HTERT RPE-1 (cell line): ENCODE measurements around the gene CPNE2.

Experiments
- in situ Hi-C: fragments of 300-500 bp; cut with MboI; formaldehyde crosslinking; loops from 4 replicates; pipeline ENCODE4 v1.14.3; 2020; ENCODE audit warnings: low sequenced_read_pairs

The CPNE2 gene

DNA sequence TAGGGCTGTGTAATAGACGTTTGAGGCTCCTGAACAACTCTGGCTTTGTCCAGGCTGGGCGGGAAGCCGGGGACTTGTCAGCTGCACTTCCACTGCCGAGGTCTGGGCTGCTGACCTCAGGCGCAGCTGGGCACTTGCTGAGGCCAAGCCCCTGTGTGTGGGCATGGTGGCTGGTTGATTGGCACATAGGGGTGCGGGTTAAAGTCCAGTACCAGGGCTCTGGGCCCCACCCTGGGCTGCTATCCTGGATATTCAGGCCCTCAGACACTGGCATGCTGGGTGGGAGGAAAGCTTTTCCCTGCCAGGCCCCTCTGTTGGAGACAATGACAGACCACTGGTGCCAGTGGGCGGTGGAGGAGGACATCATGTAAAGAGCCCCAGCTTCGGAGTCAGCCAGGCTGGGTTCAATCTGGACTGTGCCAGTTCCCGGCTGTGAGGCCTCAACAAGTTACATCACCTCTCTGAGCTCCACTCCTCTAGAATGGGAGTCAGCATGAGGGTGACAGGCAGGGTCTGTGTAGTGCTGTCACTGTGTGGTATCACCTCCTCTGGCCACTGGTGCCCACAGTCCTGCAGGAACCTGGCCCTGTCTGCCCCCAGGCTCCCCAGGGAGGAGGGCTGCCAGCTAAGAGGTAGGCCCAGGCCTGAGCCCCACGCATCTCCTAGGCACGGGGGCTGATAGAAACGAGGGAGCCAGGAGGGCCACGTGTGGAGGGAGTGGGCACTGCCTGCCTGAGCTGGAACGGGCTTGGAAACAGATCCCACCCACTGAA lies 51.0 kb downstream of the CPNE2 start:
- in situ Hi-C loops: no loop called here

DNA sequence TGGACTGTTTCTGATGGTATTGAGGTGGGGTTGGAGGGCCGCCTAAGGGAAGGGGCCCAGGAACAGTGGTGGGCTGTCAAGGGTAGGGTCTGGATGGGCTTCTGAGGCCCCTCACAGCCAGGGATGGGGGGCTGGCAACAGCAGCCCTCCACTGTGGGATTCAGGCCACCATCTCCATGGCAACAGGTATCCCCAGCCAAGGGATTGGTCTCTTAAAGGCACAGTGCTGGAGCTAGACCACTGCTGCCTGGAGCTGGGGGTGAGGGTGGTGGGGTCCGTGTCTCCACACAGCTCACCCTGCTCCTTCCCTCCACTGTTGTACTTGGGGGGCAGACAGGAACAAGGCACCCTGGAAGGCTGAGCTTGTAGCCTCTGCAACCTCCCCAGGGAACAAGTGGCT lies 51.6 kb downstream of the CPNE2 start:
- in situ Hi-C loops: no loop called here

DNA sequence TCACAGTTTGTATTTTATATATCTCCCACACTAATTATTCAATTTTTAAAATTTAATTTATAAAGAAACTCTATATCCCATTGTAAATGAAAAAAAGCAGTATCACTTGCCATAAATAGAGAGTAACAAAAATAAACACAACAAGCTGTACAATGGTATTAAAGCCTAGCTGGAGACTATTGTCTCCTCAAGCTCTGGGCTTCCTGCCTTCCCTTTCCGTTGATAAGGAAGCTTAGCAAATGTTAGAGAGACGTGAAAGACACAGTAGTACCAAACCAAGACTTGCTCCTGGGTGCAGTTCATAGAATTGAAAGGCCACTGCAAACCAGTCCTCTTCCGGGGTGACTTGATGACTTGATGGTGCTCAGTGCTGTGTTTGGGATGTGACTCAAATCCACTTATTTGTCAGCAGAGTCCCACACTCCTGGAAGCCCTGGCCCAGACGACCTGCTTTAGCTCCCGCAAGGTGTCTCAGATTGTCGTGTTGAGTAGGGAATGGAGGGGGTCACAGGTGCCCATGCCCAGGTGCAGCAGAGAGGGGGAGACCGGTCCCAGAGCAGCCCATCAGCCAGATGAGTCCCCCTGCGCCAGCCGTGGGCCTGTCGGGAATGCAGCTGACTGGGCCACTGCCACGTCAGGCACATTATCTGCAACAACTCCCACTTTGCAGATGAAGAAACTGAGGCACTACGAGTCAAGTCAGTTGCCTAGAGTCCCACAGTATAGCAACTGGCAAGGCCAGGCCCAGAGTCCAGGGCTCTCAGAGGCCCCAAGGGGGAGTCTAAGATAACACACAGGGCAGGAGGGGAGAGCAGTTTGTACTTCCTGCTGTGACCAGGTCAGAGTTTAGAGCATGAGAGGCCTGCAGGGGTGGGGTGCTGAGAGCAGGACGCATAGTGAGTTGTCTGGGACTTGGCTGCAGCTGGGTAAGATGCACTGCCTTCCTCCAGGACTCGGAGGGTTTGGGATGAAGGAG lies 53.0 kb downstream of the CPNE2 start:
- in situ Hi-C loops: no loop called here

DNA sequence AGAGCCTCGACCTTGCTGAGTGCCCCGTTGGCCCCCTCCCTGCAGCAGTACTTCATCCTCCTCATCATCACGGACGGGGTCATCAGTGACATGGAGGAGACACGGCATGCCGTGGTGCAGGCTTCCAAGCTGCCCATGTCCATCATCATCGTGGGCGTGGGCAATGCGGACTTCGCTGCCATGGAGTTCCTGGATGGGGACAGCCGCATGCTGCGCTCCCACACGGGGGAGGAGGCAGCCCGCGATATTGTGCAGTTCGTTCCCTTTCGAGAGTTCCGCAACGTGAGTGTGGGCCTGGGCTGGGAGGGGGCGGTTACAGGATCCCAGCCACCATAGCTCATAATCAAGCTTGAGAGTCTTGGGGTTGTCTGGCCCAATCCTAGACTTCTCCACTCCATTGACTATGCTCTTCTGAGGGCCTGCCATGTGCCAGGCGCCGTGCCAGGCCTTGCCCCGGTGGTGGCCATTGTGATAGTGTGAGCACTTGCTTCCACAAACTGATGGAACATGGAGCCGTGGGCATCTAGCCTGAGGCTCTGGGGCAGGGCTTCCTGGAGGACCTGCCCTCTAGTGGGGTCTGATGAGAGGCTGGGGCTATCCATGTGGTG lies 53.8 kb downstream of the CPNE2 start:
- in situ Hi-C loops: no loop called here

DNA sequence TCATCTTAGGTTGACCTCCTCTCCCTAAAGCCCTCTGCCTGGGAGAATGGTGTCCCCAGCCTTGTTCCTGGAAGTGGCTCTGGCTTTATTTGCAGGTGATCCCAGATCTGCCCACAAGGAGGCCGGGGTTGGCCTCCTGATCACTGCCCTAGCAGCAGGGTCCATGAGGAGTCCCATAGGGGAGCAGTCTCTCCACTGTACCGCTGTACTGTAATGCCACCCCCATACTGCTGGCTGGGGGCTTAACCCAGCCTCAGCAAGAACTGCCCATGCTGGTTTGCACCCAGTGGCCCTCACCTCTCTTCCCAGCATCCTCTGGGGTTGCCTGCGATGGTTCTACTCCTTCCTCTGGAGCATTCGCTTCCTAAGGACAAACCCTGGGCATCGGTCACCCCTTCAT lies 54.4 kb downstream of the CPNE2 start:
- in situ Hi-C loops: no loop called here

DNA sequence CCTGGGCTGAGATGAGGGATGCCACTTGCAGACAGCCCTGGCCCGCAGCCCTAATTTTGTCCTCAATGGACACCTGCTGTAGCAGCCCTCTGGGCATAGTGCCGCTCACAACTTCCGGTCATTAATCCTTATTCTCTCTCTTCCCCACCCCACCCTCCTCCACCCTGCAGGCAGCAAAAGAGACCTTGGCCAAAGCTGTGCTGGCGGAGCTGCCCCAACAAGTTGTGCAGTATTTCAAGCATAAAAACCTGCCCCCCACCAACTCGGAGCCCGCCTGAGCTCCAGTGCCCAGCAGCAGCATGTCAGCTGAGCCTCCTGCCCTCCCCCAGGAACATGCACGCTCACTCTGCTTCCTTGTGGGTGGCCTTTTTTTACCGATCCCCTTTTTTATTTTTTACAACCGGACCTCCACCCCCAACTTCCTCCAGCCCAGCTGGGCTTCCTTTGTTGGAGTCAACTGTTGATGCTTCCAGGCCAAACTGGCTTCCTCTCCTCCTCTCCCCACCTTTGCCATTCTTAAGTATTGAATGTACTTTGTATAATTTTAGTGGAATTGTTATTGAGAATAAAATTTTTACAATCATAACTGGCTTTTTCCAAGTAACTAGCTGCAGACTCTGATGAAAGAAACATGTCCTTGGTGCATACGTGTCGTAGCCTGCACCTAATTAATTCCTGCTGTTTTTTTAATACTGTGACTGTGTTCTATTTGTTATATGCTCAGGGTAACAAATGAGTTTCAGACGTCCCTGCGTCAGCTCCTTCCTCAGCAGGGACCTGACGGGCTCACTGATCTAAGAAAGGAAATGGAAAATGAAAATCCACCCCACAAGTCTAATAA lies 55.2 kb downstream of the CPNE2 start:
- in situ Hi-C loops: no loop called here

DNA sequence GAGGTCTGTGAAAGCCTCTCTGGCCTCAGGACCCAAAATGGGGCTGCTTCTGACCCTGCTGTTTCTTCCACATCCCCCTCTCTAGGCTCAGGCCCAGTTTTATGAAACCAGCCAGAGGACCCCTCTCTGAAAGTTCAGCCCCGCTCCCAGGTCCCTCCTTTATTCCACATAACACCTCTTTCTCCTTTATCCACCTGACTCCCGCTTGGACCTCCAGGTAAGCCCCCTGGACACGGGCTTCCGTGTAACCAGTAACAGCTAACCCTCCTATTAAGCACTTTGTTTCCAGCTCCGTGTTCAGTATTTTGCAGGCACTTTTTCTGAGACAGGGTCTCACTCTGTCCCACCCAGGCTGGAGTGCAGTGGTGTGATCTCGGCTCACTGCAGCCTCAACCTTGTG lies 56.1 kb downstream of the CPNE2 start:
- in situ Hi-C loops: no loop called here

DNA sequence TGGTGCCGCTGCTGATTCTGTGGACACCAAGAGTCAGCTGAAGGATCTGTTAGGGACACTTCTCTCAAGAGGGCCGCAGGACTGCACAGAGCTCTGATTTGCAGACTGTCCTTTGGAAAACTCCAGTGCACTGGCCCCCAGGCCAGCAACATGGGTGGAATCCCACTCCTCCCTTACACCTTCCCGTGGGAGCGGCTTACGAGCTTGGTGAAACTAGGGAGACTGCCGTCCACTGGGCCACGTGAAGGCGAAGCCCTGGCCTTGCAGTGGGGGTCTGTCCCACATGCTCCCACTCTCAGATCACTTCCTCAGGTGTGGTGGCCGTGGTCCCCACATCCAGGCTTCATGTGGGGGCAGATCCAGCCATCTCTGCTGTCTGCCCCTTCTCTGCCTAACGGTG lies 57.0 kb downstream of the CPNE2 start:
- in situ Hi-C loops: no loop called here

DNA sequence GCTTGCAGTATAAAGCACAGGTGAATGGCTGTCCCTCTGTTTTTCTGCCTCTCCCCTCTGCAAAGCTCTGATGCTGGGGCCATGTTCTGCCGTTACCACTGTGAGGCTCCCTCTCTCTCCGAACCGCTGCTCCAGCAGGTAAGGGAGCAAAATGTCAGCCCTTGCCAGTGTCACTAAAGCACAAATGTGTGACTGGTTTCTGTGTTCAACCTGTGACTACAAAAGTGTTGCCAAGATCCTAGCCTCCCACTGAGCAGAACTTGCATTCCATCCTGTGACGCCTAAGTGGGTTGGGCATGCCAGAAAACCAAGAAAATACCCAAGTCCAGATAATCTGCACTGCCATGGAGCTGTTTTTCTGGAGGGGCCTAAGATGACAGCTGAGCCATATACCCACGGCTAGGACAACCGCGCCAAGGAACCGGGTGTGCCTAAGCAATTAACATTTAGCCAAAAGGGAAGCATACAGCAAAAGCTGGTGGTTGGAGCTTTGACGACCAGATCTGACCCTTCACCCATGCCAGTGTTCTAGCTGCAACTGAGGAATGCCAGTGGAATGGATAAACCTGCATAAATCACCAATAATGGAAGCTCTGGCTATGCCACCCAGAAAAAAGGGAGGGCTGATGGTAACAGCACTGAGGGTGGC lies 58.4 kb downstream of the CPNE2 start:
- in situ Hi-C loops: no loop called here

DNA sequence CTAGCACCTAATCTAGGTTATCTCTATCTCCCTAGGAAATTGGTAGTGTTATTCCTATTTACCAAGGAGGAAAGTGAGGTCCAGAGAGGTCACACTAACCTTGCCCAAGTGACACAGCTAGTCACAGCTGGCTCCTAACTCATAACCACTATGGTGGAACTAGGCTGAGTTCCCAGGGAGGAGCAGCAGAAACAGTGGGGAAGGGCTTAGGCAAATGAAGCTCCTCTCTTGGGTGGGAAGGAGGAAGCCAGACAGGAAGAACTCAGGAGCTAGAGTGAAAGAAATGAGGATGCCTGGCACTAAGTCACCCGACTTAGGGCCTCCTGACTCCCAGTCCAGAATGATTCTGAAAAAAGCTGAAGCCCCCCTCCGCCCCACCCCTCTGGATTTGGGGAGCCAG lies 59.0 kb downstream of the CPNE2 start:
- in situ Hi-C loops: no loop called here

DNA sequence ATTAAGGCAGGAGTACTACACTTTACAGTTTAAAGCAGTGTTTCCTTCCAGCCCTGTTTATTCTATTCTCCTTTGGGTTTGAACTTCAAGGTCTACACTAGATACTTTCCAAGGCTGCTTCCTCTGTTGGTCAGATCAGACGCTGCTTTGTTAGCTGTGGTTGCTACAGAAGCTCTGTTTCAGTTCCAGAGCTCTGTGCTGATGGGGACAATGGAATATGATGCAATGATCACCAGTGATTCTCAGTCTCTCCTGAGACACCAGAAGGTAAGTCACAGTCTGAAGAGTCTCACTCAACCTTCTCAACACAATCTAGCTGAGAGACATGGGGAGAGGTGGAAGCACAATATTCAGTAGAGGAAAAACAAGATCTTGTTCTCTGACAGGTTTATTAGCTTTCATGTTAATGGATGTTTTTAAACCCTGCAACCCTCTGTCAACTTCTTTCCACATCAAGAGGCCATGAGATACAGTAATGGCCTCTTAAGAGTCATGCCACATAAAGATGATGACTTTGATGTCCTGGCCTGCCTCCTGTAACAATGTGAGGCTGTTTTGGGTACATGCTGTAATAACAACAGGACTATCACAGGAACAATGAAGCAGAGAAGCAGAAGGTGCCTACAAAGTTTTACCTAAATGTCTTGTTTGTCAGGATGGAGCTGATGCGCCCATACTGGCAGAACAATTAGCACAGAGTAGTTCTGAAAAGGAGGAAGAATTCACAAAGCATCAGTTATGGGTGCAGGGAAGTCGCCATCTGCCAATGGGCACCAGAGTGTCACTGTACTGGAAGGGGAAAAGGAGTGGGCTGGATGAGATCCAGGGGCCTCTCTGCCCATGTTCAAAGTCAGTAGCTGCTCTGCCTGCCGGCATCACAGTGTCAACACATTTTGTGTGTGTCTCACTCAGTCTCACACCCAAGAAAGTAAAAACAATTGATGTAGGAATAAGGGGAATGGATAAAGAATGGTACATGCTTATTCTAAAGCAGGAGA lies 60.0 kb downstream of the CPNE2 start:
- in situ Hi-C loops: no loop called here

DNA sequence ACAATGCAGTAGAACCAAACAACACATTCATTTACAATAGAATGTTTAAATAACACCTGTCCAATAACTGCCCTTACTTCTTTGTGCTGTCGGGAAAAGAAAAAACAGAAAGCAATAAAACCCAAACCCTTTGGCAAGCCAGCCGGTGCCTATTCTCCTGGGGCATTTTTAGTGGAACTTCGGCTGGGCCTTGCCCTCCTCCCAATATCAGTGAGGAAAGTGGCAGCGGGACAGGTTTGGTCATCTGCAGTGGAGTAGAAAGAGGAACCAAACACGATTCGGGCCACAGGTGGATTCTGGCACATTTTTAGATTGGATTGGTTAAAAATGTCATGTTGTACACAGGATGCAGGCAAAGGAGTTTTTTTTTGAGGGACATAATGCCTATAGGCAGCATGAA lies 61.5 kb downstream of the CPNE2 start:
- in situ Hi-C loops: no loop called here

DNA sequence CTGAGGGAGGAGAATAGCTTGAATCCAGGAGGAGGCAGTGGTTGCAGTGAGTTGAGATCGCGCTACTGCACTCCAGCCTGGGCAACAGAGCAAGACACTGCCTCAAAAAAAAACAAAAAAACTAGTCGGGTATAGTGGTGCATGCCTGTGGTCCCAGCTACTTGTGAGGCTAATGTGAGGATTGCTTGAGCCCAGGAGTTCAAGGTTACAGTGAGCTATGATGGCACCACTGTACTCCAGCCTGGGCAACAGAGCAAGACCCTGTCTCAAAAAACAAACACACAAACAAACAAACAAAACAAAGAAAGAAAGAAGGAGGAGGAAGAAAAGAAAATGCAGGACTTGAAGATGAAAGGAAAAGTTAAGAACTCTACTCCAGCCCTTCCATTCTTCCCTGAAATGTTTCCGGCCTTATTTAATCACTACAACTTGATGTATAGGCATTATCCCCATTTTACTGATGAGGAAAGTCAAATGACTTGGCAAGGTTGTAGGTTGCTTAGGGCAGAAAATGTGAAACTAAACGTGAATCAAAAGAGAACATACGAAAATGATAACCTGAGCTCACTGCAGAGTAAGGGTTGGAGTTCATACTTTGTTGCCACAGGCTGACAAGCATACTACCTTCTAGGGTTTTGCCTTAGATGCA lies 63.4 kb downstream of the CPNE2 start:
- in situ Hi-C loops: no loop called here

DNA sequence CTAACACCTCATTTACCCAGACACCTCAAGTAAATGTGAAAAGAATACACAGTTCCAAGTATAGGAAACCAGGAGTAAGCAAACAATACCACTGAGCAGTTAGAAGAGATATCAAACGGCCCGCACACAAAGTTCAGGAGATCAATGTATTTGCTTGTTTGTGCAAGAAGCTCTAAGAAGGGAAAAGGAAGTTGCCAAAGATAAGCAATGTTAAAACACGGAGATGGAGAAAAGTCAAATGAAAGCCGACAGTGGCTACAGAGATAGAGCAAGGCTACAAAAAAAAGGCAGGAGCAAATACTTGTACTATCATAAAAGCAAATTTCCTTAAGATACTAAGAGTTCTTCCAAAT lies 63.9 kb downstream of the CPNE2 start:
- in situ Hi-C loops: no loop called here

DNA sequence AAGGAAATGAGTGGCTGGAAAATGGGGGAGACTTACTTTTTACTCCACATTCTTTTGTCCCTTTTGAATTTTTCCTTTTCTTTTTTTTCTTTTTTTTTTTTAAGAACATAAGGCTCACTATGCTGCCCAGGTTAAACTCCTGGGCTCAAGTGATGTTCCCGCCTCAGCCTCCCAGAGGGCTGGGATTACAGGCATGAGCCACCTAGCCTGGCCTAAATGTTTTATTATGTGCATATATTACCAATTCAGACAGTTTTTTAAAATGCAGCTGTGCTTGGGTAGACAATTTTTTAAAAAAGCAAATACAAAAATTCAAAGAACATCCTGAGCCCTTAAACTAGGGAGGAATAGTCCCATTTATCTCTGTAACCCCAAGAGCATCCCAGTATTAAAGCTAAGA lies 65.2 kb downstream of the CPNE2 start:
- in situ Hi-C loops: no loop called here

DNA sequence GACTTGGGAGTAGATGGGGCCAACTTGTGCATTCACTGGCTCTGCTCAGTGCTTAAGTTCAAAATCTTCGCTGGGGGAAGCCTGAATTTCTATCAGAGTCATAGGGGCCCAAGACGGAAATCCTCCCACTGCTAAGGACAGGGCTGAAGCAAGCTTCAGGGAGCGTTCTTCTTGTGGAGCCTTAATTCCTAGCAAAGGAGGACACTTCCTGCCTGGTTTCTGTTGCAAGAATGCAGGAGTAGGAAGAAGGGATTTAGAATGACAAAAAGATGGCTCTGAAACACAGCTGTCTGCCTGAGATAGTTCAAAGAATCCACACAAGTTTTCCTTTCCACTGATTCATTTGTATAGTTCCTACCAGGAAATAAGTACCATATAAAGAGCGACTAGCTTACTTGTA lies 67.1 kb downstream of the CPNE2 start:
- in situ Hi-C loops: no loop called here

DNA sequence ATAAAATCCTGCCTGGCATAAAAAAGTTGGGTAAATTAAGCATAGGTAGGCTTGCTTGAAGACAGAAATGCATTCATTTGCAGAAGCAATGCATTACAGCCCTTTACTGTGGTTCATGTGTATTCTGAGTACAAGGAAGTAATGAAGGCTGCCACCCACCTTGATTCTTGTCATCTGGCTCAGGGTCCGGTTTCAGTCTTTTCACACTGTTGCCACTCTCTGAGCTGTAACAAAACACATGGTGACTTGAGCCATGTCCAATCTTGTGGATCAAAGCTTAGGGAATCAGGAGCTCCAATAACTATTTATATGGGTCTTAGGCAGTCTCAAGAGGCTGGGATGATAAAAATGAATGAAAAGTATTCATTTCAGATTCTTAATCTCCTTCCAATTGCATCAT lies 71.5 kb downstream of the CPNE2 start:
- in situ Hi-C loops: no loop called here

DNA sequence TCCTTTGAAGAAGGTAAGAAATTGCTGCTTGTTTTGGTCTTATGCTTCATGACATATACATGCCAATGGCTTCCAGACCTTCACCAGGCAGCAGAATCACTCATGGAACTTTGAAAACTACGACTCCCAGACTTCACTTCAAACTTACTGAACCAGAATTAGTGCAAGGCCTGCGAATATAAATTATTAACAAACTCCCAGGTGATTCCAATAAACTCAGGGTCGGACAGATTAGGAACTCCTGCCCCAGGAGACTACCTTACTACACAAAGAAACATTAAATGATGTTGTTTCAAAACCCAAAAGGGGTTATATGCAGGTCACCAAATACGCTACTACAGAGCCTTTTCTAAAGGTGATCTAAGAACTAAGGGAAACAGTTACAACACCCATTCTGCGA lies 73.1 kb downstream of the CPNE2 start:
- in situ Hi-C loops: no loop called here

DNA sequence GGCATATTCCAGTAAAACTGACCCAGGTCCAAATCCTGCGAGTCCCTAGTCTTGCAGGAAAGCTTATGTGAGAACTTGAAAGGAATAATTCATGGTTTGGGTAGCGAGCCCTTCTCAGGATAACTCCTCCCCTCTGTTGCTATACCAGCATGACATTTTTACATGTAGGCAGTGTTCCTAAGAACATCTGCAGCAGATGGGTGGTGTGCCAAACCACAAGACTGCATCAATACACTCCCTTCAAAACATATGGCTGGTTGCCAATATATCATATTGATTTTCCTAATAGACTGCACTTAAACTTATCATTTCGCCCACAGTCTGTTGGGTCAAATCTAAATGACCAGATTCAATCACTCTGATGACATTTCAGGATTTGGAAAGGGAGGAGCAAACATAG lies 73.6 kb downstream of the CPNE2 start:
- in situ Hi-C loops: no loop called here
